SKM-1 treated with dmso at 0.1 percent for 144 hours (cell line): ENCODE data around the gene SLCO1A2.

ENCODE experiments used
- DNase-seq: peaks from one replicate; lab custom pipeline; 2025; ENCODE audit not compliant: unreplicated experiment; lab: John Stamatoyannopoulos, UW

SLCO1A2 gene

GRCh38 chr12:21220266-21220665, 114.5 kb downstream of the SLCO1A2 start:
- DNase-seq: no peak

GRCh38 chr12:21219206-21219605, 115.5 kb downstream of the SLCO1A2 start:
- no peak for DNase-seq
